Breast epithelium (tissue), 4 donors: Measurements from ENCODE around the gene SF3A2. TPM values are rescaled to one million over a fixed set of nuclear protein-coding genes. Genes with fewer than 3 reads are reported as not detected.

Experiments used
- DNase-seq, 2 donors: peaks; one replicate each; pipeline ENCODE4 v3.0.0-alpha.2; 2019; ENCODE audit warnings: low spot score in 2 of 2
- H3K27ac ChIP-seq, 2 donors: fragments of 200-600 bp; sonication (generic) in 1 of 2; one replicate each; pipeline ENCODE4 v1.5.1; 2016 to 2019; ENCODE audit warnings: mild to moderate bottlenecking in 1 of 2
- H3K27me3 ChIP-seq, 2 donors: fragments of 200-600 bp; sonication (generic) in 1 of 2; one replicate each; pipeline versions ENCODE4 v1.5.1 to v1.6.0; 2017 to 2019; ENCODE audit warnings: control low read depth in 1 of 2, mild to moderate bottlenecking in 1 of 2
- H3K36me3 ChIP-seq: fragments of 200-600 bp; one replicate; pipeline ENCODE4 v1.5.1; 2019
- H3K4me1 ChIP-seq, 2 donors: fragments of 200-600 bp; sonication (generic); one replicate each; pipeline ENCODE4 v1.5.1; 2016 to 2019; ENCODE audit warnings: control low read depth in 1 of 2
- H3K4me3 ChIP-seq, 3 donors: fragments of 200-600 bp; sonication (generic); 1 replicate in 2 of 3; 2 replicates in 1 of 3; pipeline ENCODE4 v1.5.1; 2016 to 2019; ENCODE audit warnings: mild to moderate bottlenecking in 3 of 3, moderate library complexity in 2 of 3
- H3K9me3 ChIP-seq, 2 donors: fragments of 200-600 bp; sonication (generic) in 1 of 2; one replicate each; pipeline ENCODE4 v1.5.1; 2016 to 2019; ENCODE audit warnings: control low read depth in 1 of 2
- CTCF ChIP-seq, 3 donors: fragments of 450-650 bp; IDR thresholded peaks; one replicate each; pipeline ENCODE4 v1.5.1; 2016 to 2017; ENCODE audit warnings: antibody characterized with exemption in 3 of 3, mild to moderate bottlenecking in 3 of 3, moderate library complexity in 3 of 3
- POLR2A ChIP-seq: fragments of 450-650 bp; IDR thresholded peaks from one replicate; pipeline ENCODE4 v1.6.1; 2016; ENCODE audit warnings: antibody characterized with exemption, mild to moderate bottlenecking, moderate library complexity
- POLR2AphosphoS5 ChIP-seq, 3 donors: sonication (generic); formaldehyde crosslinking; IDR thresholded peaks; one replicate each; pipeline ENCODE4 v1.6.1; 2017; ENCODE audit warnings: antibody characterized with exemption in 3 of 3
- intact Hi-C: fragments of 100-400 bp; cut with DNase I; formaldehyde crosslinking; loops from one replicate; pipeline ENCODE4 v1.15.1; 2023; ENCODE audit warnings: low total_unique reads
- total RNA-seq, 3 donors: library from RNA; depleted of rRNA; stranded (reverse); fragments of >200 nt; gene quantifications; one replicate each; pipeline ENCODE4 v1.1.0, GENCODE V29; 2016

SF3A2 gene
- total RNA-seq, 3 donors from 2014 or later: 32.6 to 38.0 (median 33.3) TPM

- no peak overlapping the region for H3K27ac ChIP-seq
- H3K27me3 ChIP-seq: peaks cover 12 to 40% of the 10 kb centered on the region in 2 donors
- TF ChIP-seq POLR2A (no peak), CTCF (IDR thresholded peaks at IDR 0.05) (no peak), POLR2AphosphoS5 (IDR thresholded peaks at IDR 0.05) (no peak)
- no peak overlapping the region for H3K4me3 ChIP-seq
- DNase-seq: no peak
- no peaks in the 10 kb centered on the region for H3K36me3 ChIP-seq
- H3K9me3 ChIP-seq: no peaks in the 10 kb centered on the region
- intact Hi-C loops: no loop called here
- peaks cover 12 to 21% of the 10 kb centered on the region in 2 donors for H3K4me1 ChIP-seq
Observed at GRCh38 chr19:2287585-2288337, 51.1 kb downstream of the SF3A2 start.

- peaks cover 12 to 43% of the 10 kb centered on the region in 2 donors for H3K27me3 ChIP-seq
- no peak for DNase-seq
Observed at GRCh38 chr19:2288338-2288817, 51.8 kb downstream of the SF3A2 start.

GRCh38 chr19:2288818-2289713 is 52.4 kb downstream of the SF3A2 start:
- DNase-seq: no peak
- no peak overlapping the region for H3K27ac ChIP-seq
- no peak for TF ChIP-seq POLR2A
- no peak for TF ChIP-seq POLR2AphosphoS5 (IDR thresholded peaks at IDR 0.05)
- TF ChIP-seq CTCF (IDR thresholded peaks at IDR 0.05): no peak
- H3K9me3 ChIP-seq: no peaks in the 10 kb centered on the region
- intact Hi-C loops: no loop called here
- H3K4me3 ChIP-seq: peak overlapping the region; percentile 32 to 66 (median 45)
- H3K36me3 ChIP-seq: no peaks in the 10 kb centered on the region
- H3K4me1 ChIP-seq: peaks cover 12 to 21% of the 10 kb centered on the region in 2 donors
- H3K27me3 ChIP-seq: peaks cover 12 to 43% of the 10 kb centered on the region in 2 donors

More at GRCh38 chr19:2288338-2288817, 51.8 kb downstream of the SF3A2 start:
- Histone ChIP-seq H3K36me3 (no peaks in the 10 kb centered on the region), H3K27ac (no peak overlapping the region), H3K9me3 (no peaks in the 10 kb centered on the region), H3K4me3 (no peak overlapping the region), H3K4me1 (peaks cover 12 to 21% of the 10 kb centered on the region in 2 donors)
- intact Hi-C loops: no loop called here
- TF ChIP-seq POLR2A (no peak), CTCF (IDR thresholded peaks at IDR 0.05) (no peak)

DNA sequence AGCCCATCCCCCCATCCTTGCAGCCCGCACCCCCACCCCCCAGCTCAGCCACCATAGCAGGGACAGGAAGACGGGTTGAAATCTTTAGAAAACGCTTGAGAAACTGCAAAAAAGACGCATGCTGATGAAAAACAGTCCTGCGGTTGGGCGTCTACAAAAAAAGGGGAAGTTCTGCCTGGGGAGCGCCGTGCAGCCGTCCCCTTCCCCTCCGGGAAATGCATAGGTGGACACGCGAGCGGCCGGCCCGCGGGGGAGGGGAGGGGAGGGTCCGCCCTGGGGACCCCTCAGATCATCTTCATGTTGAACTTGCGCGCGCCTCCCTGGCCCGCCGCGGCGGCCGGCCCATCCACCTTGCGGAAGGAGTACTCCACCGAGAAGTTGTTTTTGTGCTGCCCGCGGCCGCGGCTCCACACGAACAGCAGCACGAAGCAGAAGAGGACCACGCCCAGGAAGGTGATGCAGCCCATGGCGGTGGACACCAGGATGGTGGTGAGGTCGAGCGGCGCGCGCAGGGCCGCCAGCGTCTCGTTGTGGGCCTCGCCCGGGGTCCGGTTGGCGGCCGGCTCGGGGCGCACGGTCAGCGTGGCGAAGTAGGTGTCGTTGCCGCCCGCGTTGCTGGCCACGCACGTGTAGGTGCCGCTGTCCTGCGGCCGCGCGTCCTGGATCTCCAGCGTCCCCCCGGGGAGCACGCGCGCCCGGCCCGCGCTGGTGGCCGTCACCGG is 53.3 kb downstream of the SF3A2 start:
- no peak for DNase-seq
- no peaks in the 10 kb centered on the region for H3K9me3 ChIP-seq
- TF ChIP-seq POLR2A: no peak
- no peak for TF ChIP-seq CTCF (IDR thresholded peaks at IDR 0.05)
- H3K27me3 ChIP-seq: peaks cover 12 to 43% of the 10 kb centered on the region in 2 donors
- no peaks in the 10 kb centered on the region for H3K36me3 ChIP-seq
- H3K4me3 ChIP-seq: peak overlapping the region; percentile 32 to 66 (median 45)
- peaks cover 12 to 21% of the 10 kb centered on the region in 2 donors for H3K4me1 ChIP-seq
- H3K27ac ChIP-seq: peak overlapping the region in 1 of 2 donors; percentile 5
- intact Hi-C loops: no loop called here
